CD4-positive, alpha-beta memory T cell (primary cell): ENCODE results near the gene NHLRC4. TPM values are rescaled to one million over a fixed set of nuclear protein-coding genes. Genes with fewer than 3 reads are reported as not detected.

ENCODE experiments used
- CTCF ChIA-PET: fragments of 350-600 bp; sonication (Branson Sonifier 250); formaldehyde crosslinking; loops from one replicate; lab custom pipeline; 2021; ENCODE audit warnings: inconsistent platforms; ENCODE audit not compliant: partially characterized antibody; lab: Charles Lee
- POLR2A ChIA-PET: fragments of 350-600 bp; sonication (Branson Sonifier 250); formaldehyde crosslinking; loops from one replicate; lab custom pipeline; 2021; ENCODE audit not compliant: partially characterized antibody; lab: Charles Lee
- DNase-seq, 5 donors: peaks; one replicate each; pipeline versions ENCODE4 v3.0.0 to v3.0.0-alpha.2; 2020 to 2022; ENCODE audit warnings: mixed read lengths in 1 of 5
- H3K27ac ChIP-seq: one replicate; pipeline ENCODE4 v1.7.0; 2013; ENCODE audit warnings: low read depth, low read length
- H3K27me3 ChIP-seq: 2 replicates; pipeline ENCODE4 v1.7.0; 2013; ENCODE audit warnings: mild to moderate bottlenecking, low read length, moderate library complexity; ENCODE audit not compliant: insufficient read depth
- H3K36me3 ChIP-seq: 2 replicates; pipeline ENCODE4 v1.7.0; 2013; ENCODE audit warnings: mild to moderate bottlenecking, low read length, moderate library complexity; ENCODE audit not compliant: insufficient read depth
- H3K4me1 ChIP-seq: 2 replicates; pipeline ENCODE4 v1.7.0; 2013; ENCODE audit warnings: mild to moderate bottlenecking, low read length, moderate library complexity; ENCODE audit not compliant: insufficient read depth
- H3K4me3 ChIP-seq, 2 donors: one replicate each; pipeline ENCODE4 v1.7.0; 2013; ENCODE audit warnings: low read length in 2 of 2, mild to moderate bottlenecking in 1 of 2
- H3K9me3 ChIP-seq, 2 donors: one replicate each; pipeline ENCODE4 v1.7.0; 2013; ENCODE audit warnings: low read length in 2 of 2, control low read depth in 1 of 2; ENCODE audit not compliant: control insufficient read depth in 1 of 2
- H3K27ac Mint-ChIP-seq, 7 donors: one replicate each; pipeline ENCODE4 v1.8.0; 2020 to 2021; ENCODE audit warnings: mixed read lengths in 7 of 7, mild to moderate bottlenecking in 6 of 7, inconsistent platforms in 3 of 7, moderate library complexity in 3 of 7
- H3K27me3 Mint-ChIP-seq, 2 donors: one replicate each; pipeline ENCODE4 v1.8.0; 2020 to 2021; ENCODE audit warnings: mixed read lengths in 2 of 2
- H3K36me3 Mint-ChIP-seq, 2 donors: one replicate each; pipeline ENCODE4 v1.8.0; 2020 to 2021; ENCODE audit warnings: mixed read lengths in 2 of 2, inconsistent platforms in 1 of 2, mild to moderate bottlenecking in 1 of 2
- H3K4me1 Mint-ChIP-seq, 4 donors: one replicate each; pipeline ENCODE4 v1.8.0; 2020 to 2021; ENCODE audit warnings: mixed read lengths in 4 of 4, mild to moderate bottlenecking in 1 of 4
- H3K4me3 Mint-ChIP-seq, 8 donors: one replicate each; pipeline ENCODE4 v1.8.0; 2020 to 2021; ENCODE audit warnings: mixed read lengths in 8 of 8, mild to moderate bottlenecking in 7 of 8, moderate library complexity in 6 of 8, inconsistent platforms in 3 of 8
- H3K9me3 Mint-ChIP-seq, 8 donors: one replicate each; pipeline ENCODE4 v1.8.0; 2020 to 2021; ENCODE audit warnings: mixed read lengths in 8 of 8, mild to moderate bottlenecking in 5 of 8, inconsistent platforms in 3 of 8, moderate library complexity in 1 of 8
- intact Hi-C: fragments of 100-400 bp; cut with micrococcal nuclease; formaldehyde crosslinking; loops from one replicate; pipeline ENCODE4 v1.15.1; 2023
- polyA plus RNA-seq, 2 donors: library from polyadenylated mRNA; unstranded; fragments of 300-500 nt; fragmentation: Illumina TruSeq; gene quantifications; one replicate each; pipeline ENCODE4 v1.2.3, GENCODE V29; 2021
- total RNA-seq, 2 experiments: library from RNA; stranded (reverse); gene quantifications; one replicate each; pipeline ENCODE4 v1.2.3, GENCODE V29; 2021

Gene NHLRC4
- total and polyA plus RNA-seq, 4 experiments from 2014 or later = 2.1 to 3.2 (median 2.5) TPM

DNA sequence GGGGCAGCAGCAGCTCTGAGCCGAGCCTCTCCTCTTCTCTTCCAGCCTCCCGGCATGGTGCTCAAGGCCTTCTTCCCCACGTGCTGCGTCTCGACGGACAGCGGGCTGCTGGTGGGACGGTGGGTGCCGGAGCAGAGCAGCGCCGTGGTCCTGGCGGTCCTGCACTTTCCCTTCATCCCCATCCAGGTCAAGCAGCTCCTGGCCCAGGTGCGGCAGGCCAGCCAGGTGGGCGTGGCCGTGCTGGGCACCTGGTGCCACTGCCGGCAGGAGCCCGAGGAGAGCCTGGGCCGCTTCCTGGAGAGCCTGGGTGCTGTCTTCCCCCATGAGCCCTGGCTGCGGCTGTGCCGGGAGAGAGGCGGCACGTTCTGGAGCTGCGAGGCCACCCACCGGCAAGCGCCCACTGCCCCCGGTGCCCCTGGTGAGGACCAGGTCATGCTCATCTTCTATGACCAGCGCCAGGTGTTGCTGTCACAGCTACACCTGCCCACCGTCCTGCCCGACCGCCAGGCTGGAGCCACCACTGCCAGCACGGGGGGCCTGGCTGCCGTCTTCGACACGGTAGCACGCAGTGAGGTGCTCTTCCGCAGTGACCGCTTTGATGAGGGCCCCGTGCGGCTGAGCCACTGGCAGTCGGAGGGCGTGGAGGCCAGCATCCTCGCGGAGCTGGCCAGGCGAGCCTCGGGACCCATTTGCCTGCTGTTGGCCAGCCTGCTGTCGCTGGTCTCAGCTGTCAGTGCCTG is 7.4 kb downstream of the NHLRC4 start:
- intact Hi-C loops = no loop called here
- DNase-seq = no peak
- Histone ChIP-seq H3K27me3 (no peaks in the 10 kb centered on the region), H3K4me1 (peaks cover 3% of the 10 kb centered on the region), H3K9me3 (no peaks in the 10 kb centered on the region), H3K4me3 (no peak overlapping the region), H3K27ac (no peak overlapping the region), H3K36me3 (no peaks in the 10 kb centered on the region)
- H3K36me3 Mint-ChIP-seq = peaks cover 0 to 10% of the 10 kb centered on the region in 2 donors
- H3K4me3 Mint-ChIP-seq = no peak overlapping the region
- no peaks in the 10 kb centered on the region for H3K27me3 Mint-ChIP-seq
- CTCF ChIA-PET = no interaction called here
- H3K9me3 Mint-ChIP-seq = peaks cover 0 to 6% (median 0%) of the 10 kb centered on the region in 8 donors
- no peak overlapping the region for H3K27ac Mint-ChIP-seq
- H3K4me1 Mint-ChIP-seq = peaks cover 16 to 24% (median 20%) of the 10 kb centered on the region in 4 donors
- POLR2A ChIA-PET = interaction anchor here (1.0 kb wide), 1 partner anchor 15 kb away, joined by 4 read pairs; no protein-coding TSS in a partner anchor

- H3K36me3 ChIP-seq = no peaks in the 10 kb centered on the region
- Mint-ChIP-seq H3K4me1 (peaks cover 13 to 17% (median 15%) of the 10 kb centered on the region in 4 donors), H3K27me3 (no peaks in the 10 kb centered on the region), H3K9me3 (peaks cover 0 to 6% (median 0%) of the 10 kb centered on the region in 8 donors), H3K4me3 (no peak overlapping the region), H3K36me3 (peaks cover 0 to 10% of the 10 kb centered on the region in 2 donors), H3K27ac (no peak overlapping the region)
- H3K27me3 ChIP-seq = no peaks in the 10 kb centered on the region
- H3K27ac ChIP-seq = no peak overlapping the region
- intact Hi-C loops = no loop called here
- no peaks in the 10 kb centered on the region for H3K9me3 ChIP-seq
- ChIA-PET POLR2A (interaction anchor here (0.5 kb wide), 1 partner anchor 64 kb away, joined by 3 read pairs; no protein-coding TSS in a partner anchor), CTCF (no interaction called here)
- H3K4me1 ChIP-seq = no peaks in the 10 kb centered on the region
- no peak overlapping the region for H3K4me3 ChIP-seq
- DNase-seq = no peak
Observed at GRCh38 chr16:575354-576196, 8.8 kb downstream of the NHLRC4 start.

DNA sequence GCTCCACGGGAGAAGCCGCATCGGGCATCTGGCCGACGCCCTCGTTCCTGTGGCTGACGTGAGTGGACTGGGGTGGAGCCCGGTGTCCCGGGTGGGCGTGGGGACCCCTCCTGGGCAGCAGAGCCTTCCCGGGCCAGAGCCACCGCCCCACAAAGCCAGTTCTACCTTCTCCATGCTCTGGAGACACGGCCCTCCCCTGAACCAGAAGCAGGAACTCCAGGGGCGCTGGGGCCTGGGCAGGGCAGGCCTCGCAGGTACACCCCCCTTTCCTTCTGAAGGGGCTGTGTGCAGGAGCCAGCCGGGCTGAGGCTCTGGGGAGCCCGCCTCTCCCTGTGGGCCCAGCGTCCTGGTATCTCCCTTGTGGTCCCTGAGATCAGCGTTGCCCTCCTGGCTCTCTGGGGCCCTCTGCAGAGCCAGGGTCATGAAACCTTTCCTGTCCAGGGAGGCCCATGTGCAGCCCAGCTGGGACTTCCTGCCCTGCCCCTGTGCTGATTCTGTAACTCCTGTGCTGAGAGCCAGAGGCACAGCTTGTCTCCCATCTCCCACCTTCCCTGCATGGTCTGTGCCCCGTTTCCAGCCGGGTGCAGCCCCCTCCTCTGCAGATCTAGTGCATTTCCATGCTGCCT is 9.5 kb downstream of the NHLRC4 start:
- Mint-ChIP-seq H3K27me3 (no peaks in the 10 kb centered on the region), H3K27ac (peak overlapping the region in 1 of 7 donors; percentile 53), H3K9me3 (peaks cover 0 to 2% (median 0%) of the 10 kb centered on the region in 8 donors), H3K4me1 (peaks cover 6 to 9% (median 8%) of the 10 kb centered on the region in 4 donors), H3K4me3 (no peak overlapping the region), H3K36me3 (peaks cover 0 to 4% of the 10 kb centered on the region in 2 donors)
- H3K4me3 ChIP-seq = no peak overlapping the region
- intact Hi-C loops = no loop called here
- no peaks in the 10 kb centered on the region for H3K36me3 ChIP-seq
- CTCF ChIA-PET = interaction anchor here (0.9 kb wide), 1 partner anchor 8 kb away, joined by 3 read pairs; no protein-coding TSS in a partner anchor
- DNase-seq = no peak
- no peaks in the 10 kb centered on the region for H3K4me1 ChIP-seq
- no peaks in the 10 kb centered on the region for H3K27me3 ChIP-seq
- no peaks in the 10 kb centered on the region for H3K9me3 ChIP-seq
- POLR2A ChIA-PET = interaction anchor here (1.1 kb wide), 1 partner anchor 10 kb away, joined by 3 read pairs; no protein-coding TSS in a partner anchor
- H3K27ac ChIP-seq = no peak overlapping the region

DNA sequence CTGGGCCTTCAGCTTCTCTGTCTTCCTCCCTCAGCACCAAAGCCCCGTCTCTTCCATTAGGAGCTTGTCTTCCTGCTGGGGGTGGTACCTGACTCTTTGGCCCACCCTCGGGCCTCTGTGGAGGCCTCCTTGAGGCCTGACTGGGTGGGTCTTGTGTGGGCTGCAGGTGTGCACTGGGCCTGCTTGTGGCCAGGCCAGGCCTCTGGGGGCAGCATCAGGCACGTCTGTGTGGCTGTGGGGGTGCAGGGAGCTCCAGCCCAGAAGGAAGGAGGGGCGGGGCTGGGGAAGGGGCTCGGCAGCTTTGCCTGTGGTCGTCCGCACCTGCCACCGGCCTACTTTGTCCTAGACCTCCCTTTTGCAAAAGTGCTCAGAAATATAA is 10.0 kb downstream of the NHLRC4 start:
- ChIA-PET POLR2A (interaction anchor here (1.1 kb wide), 1 partner anchor 10 kb away, joined by 3 read pairs; no protein-coding TSS in a partner anchor), CTCF (interaction anchor here (0.9 to 1.3 kb wide), 2 partner anchors 8 to 10 kb away, joined by 3 read pairs; partner anchors contain the start of gene NHLRC4)
- no peaks in the 10 kb centered on the region for H3K9me3 ChIP-seq
- H3K27ac ChIP-seq = no peak overlapping the region
- H3K27me3 ChIP-seq = no peaks in the 10 kb centered on the region
- peaks cover 1 to 4% (median 3%) of the 10 kb centered on the region in 4 donors for H3K4me1 Mint-ChIP-seq
- no peaks in the 10 kb centered on the region for H3K4me1 ChIP-seq
- no peaks in the 10 kb centered on the region for H3K36me3 ChIP-seq
- intact Hi-C loops = no loop called here
- no peak for DNase-seq
- no peaks in the 10 kb centered on the region for H3K9me3 Mint-ChIP-seq
- H3K4me3 ChIP-seq = no peak overlapping the region
- no peaks in the 10 kb centered on the region for H3K27me3 Mint-ChIP-seq
- H3K4me3 Mint-ChIP-seq = no peak overlapping the region
- peaks cover 0 to 4% of the 10 kb centered on the region in 2 donors for H3K36me3 Mint-ChIP-seq
- peak overlapping the region in 1 of 7 donors; percentile 53 for H3K27ac Mint-ChIP-seq

DNA sequence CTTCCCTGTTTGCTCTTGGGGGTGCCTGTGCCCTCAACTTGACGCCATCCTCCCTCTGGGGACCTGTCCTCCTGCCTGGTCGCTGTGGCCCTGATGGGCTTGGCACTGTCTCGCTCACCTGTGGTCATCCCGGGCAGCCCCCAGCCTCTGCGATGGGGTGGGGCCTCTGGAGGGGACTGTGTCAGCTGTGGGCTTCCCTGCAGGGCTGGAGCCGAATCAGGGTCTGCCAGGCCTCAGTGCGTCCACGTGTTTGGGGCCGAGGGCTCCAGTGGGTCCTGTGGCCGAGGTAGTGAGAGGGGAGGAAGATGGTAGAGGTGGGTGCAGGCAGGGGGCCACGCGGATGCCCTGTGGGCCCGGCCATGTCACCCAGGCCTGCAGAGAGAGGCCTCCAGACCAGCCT is 11.0 kb downstream of the NHLRC4 start:
- Mint-ChIP-seq H3K9me3 (no peaks in the 10 kb centered on the region), H3K4me1 (no peaks in the 10 kb centered on the region), H3K27ac (peak overlapping the region in 1 of 7 donors; percentile 32), H3K36me3 (peaks cover 0 to 4% of the 10 kb centered on the region in 2 donors), H3K27me3 (no peaks in the 10 kb centered on the region), H3K4me3 (no peak overlapping the region)
- no peak overlapping the region for H3K27ac ChIP-seq
- CTCF ChIA-PET = interaction anchor here (1.3 to 1.4 kb wide), 2 partner anchors 11 to 32 kb away, joined by 3 read pairs; partner anchors contain the start of gene NHLRC4
- no peaks in the 10 kb centered on the region for H3K27me3 ChIP-seq
- no peak for DNase-seq
- intact Hi-C loops = loop anchor here (2.0 kb wide), 1 partner anchor 33 kb away; no protein-coding TSS in a partner anchor
- POLR2A ChIA-PET = interaction anchor here (1.1 kb wide), 1 partner anchor 9 kb away, joined by 3 read pairs; no protein-coding TSS in a partner anchor
- H3K36me3 ChIP-seq = no peaks in the 10 kb centered on the region
- no peaks in the 10 kb centered on the region for H3K4me1 ChIP-seq
- no peak overlapping the region for H3K4me3 ChIP-seq
- H3K9me3 ChIP-seq = no peaks in the 10 kb centered on the region

GRCh38 chr16:578232-578869 is 11.5 kb downstream of the NHLRC4 start:
- Histone ChIP-seq H3K27me3 (no peaks in the 10 kb centered on the region), H3K27ac (no peak overlapping the region), H3K36me3 (no peaks in the 10 kb centered on the region), H3K9me3 (no peaks in the 10 kb centered on the region), H3K4me1 (no peaks in the 10 kb centered on the region), H3K4me3 (no peak overlapping the region)
- Mint-ChIP-seq H3K4me1 (no peaks in the 10 kb centered on the region), H3K27ac (no peak overlapping the region), H3K4me3 (no peak overlapping the region), H3K27me3 (no peaks in the 10 kb centered on the region), H3K9me3 (no peaks in the 10 kb centered on the region), H3K36me3 (peaks cover 0 to 4% of the 10 kb centered on the region in 2 donors)
- intact Hi-C loops = loop anchor here (2.0 kb wide), 1 partner anchor 32 kb away; no protein-coding TSS in a partner anchor
- CTCF ChIA-PET = interaction anchor here (1.3 to 1.4 kb wide), 2 partner anchors 12 to 31 kb away, joined by 3 read pairs; partner anchors contain the start of gene NHLRC4
- peak in 1 of 5 donors; percentile 35 for DNase-seq
- POLR2A ChIA-PET = interaction anchor here (1.3 kb wide), 1 partner anchor 12 kb away, joined by 4 read pairs; the partner anchor contains the start of gene RAB40C
